Left ventricle myocardium superior (tissue), 1 donor: ENCODE data around the gene RNH1. TPM values are rescaled to one million over a fixed set of nuclear protein-coding genes. Genes with fewer than 3 reads are reported as not detected.

ENCODE experiments used
- ATAC-seq: fragments of 200-7000 bp; cut with Tn5 transposase; one replicate; pipeline ENCODE4 v1.9.1; 2020; ENCODE audit warnings: mild to moderate bottlenecking, moderate library complexity
- DNase-seq: peaks from one replicate; pipeline ENCODE4 v3.0.0-alpha.2; 2020
- intact Hi-C: fragments of 100-400 bp; cut with micrococcal nuclease; formaldehyde crosslinking; loops from one replicate; pipeline ENCODE4 v1.11.0; 2022
- long read RNA-seq: library from polyadenylated mRNA; unstranded; transcript quantifications from one replicate; pipeline ENCODE4 v2.0.0, GENCODE V29; 2021
- total RNA-seq: library from RNA; stranded (reverse); fragmentation: NEBNext Ultra II Directional; extraction: Animal tissue kit (Norgen Biotek cat#: 25700); gene quantifications from one replicate; pipeline ENCODE4 v1.2.1, GENCODE V29; 2021
- donor health status: DM: no; HTN: yes; CAD: no; lungs with severe emphysema.

RNH1 gene
- 171 TPM for total RNA-seq
- long read RNA-seq, transcript RNH1-202 (10 exons, 1,791 nt): minor isoform, 211 of 769 reads
- long read RNA-seq, transcript RNH1-203 (10 exons, 1,722 nt): major isoform, 268 of 769 reads
- long read RNA-seq, transcript RNH1-201 (11 exons, 1,894 nt): minor isoform, 16 of 769 reads
- long read RNA-seq, transcript RNH1-224 (9 exons, 2,973 nt): minor isoform, 22 of 769 reads
- long read RNA-seq, partial matches to known transcripts: 98 of 769 reads
- long read RNA-seq, other reads (novel, unspliced or antisense): 115 of 769 reads

GRCh38 chr11:506995-507726 is at the start of gene RNH1:
TSS of gene RNH1 (minus strand) at chr11:507242. CDS start at chr11:502162, 5,080 bp downstream.
- intact Hi-C loops: no loop called here
- ATAC-seq: peak; percentile 88

GRCh38 chr11:555780-556661 is 49.0 kb upstream of the RNH1 start:
- intact Hi-C loops: no loop called here
- DNase-seq: no peak
- no peak for ATAC-seq

More at GRCh38 chr11:506995-507726, at the start of gene RNH1:
- peak; percentile 100 for DNase-seq

- DNase-seq (no peak), ATAC-seq (no peak)
- intact Hi-C loops: no loop called here
These were observed 48.3 kb upstream of the RNH1 start for GRCh38 chr11:555227-555779.

GRCh38 chr11:554428-555226 is 47.6 kb upstream of the RNH1 start:
- ATAC-seq: peak; percentile 71
- intact Hi-C loops: no loop called here
- peak; percentile 72 for DNase-seq

- intact Hi-C loops: no loop called here
- no peak for DNase-seq
- no peak for ATAC-seq
These were observed 46.9 kb upstream of the RNH1 start for GRCh38 chr11:553988-554340.

GRCh38 chr11:553083-553987 is 46.3 kb upstream of the RNH1 start:
- ATAC-seq (no peak), DNase-seq (no peak)
- intact Hi-C loops: no loop called here

- DNase-seq (no peak), ATAC-seq (no peak)
- intact Hi-C loops: no loop called here
These were observed 44.6 kb upstream of the RNH1 start for GRCh38 chr11:551596-551995.

- DNase-seq: no peak
- intact Hi-C loops: no loop called here
- no peak for ATAC-seq
These were observed 44.1 kb upstream of the RNH1 start for GRCh38 chr11:551131-551530.

- intact Hi-C loops: no loop called here
- no peak for ATAC-seq
- no peak for DNase-seq
These were observed 43.7 kb upstream of the RNH1 start for GRCh38 chr11:550746-551085.

- DNase-seq (no peak), ATAC-seq (no peak)
- intact Hi-C loops: no loop called here
These were observed 43.1 kb upstream of the RNH1 start for GRCh38 chr11:550021-550745.

GRCh38 chr11:548700-549603 is 41.9 kb upstream of the RNH1 start:
- ATAC-seq (no peak), DNase-seq (no peak)
- intact Hi-C loops: no loop called here

- ATAC-seq (no peak), DNase-seq (no peak)
- intact Hi-C loops: no loop called here
These were observed 38.1 kb upstream of the RNH1 start for GRCh38 chr11:545171-545570.

- DNase-seq (no peak), ATAC-seq (no peak)
- intact Hi-C loops: no loop called here
These were observed 37.8 kb upstream of the RNH1 start for GRCh38 chr11:544817-545166.

GRCh38 chr11:541433-541885 is 34.4 kb upstream of the RNH1 start:
- intact Hi-C loops: no loop called here
- no peak for DNase-seq
- ATAC-seq: no peak

- DNase-seq (peak; percentile 18), ATAC-seq (no peak)
- intact Hi-C loops: no loop called here
These were observed 33.8 kb upstream of the RNH1 start for GRCh38 chr11:540583-541432.
